Thoracic aorta (tissue), 2 donors: Measurements from ENCODE around the gene LHB. TPM values are rescaled to one million over a fixed set of nuclear protein-coding genes. Genes with fewer than 3 reads are reported as not detected.

Experiments used
- ATAC-seq: fragments of 150-250 bp; one replicate; pipeline ENCODE4 v1.8.0; 2017; ENCODE audit warnings: low read depth; ENCODE audit not compliant: insufficient number of reproducible peaks, low FRiP score
- DNase-seq: peaks from one replicate; pipeline ENCODE4 v3.0.0-alpha.2; 2020; ENCODE audit warnings: low spot score
- H3K27ac ChIP-seq, 2 donors: fragments of 200-600 bp; sonication (generic); 1 replicate in 1 of 2; 2 replicates in 1 of 2; pipeline ENCODE4 v1.5.1; 2016; ENCODE audit warnings: mild to moderate bottlenecking in 2 of 2, moderate library complexity in 2 of 2
- H3K27me3 ChIP-seq: fragments of 200-600 bp; sonication (generic); replicated peaks from 2 replicates; pipeline ENCODE4 v1.6.0; 2016; ENCODE audit warnings: mild to moderate bottlenecking; ENCODE audit not compliant: insufficient read depth
- H3K36me3 ChIP-seq: fragments of 200-600 bp; sonication (generic); one replicate; pipeline ENCODE4 v1.5.1; 2016
- H3K4me1 ChIP-seq, 2 donors: fragments of 200-600 bp; sonication (generic); 1 replicate in 1 of 2; 2 replicates in 1 of 2; pipeline versions ENCODE4 v1.5.1 to v1.6.0; 2016; ENCODE audit warnings: low read depth in 2 of 2, mild to moderate bottlenecking in 1 of 2; ENCODE audit not compliant: control insufficient read depth in 1 of 2
- H3K4me3 ChIP-seq: fragments of 200-600 bp; sonication (generic); 2 replicates; pipeline ENCODE4 v1.5.1; 2016; ENCODE audit warnings: mild to moderate bottlenecking
- H3K9me3 ChIP-seq: fragments of 200-600 bp; sonication (generic); 2 replicates; pipeline ENCODE4 v1.5.1; 2016
- total RNA-seq, 2 donors: library from RNA; depleted of rRNA; stranded (reverse); fragments of >200 nt; gene quantifications; one replicate each; pipeline versions ENCODE4 v1.1.0 to v1.2.3, GENCODE V29; 2016
- TF ChIP-seq, protein P1 (sequence below): fragments of 200-600 bp; sonication (generic); IDR thresholded peaks from one replicate; pipeline ENCODE4 v1.5.1; 2019; ENCODE audit warnings: antibody characterized with exemption

The LHB gene
- total RNA-seq, 2 donors from 2014 or later, result not detected

- no peaks in the 10 kb centered on the region for H3K27me3 ChIP-seq
- TF ChIP-seq, protein P1, sequence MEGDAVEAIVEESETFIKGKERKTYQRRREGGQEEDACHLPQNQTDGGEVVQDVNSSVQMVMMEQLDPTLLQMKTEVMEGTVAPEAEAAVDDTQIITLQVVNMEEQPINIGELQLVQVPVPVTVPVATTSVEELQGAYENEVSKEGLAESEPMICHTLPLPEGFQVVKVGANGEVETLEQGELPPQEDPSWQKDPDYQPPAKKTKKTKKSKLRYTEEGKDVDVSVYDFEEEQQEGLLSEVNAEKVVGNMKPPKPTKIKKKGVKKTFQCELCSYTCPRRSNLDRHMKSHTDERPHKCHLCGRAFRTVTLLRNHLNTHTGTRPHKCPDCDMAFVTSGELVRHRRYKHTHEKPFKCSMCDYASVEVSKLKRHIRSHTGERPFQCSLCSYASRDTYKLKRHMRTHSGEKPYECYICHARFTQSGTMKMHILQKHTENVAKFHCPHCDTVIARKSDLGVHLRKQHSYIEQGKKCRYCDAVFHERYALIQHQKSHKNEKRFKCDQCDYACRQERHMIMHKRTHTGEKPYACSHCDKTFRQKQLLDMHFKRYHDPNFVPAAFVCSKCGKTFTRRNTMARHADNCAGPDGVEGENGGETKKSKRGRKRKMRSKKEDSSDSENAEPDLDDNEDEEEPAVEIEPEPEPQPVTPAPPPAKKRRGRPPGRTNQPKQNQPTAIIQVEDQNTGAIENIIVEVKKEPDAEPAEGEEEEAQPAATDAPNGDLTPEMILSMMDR, result no peak
- H3K36me3 ChIP-seq, result peaks cover 59% of the 10 kb centered on the region
- no peak overlapping the region for H3K4me3 ChIP-seq
- no peak for DNase-seq
- ATAC-seq, result no peak
- no peaks in the 10 kb centered on the region for H3K9me3 ChIP-seq
- no peak overlapping the region for H3K27ac ChIP-seq
- peaks cover 16 to 23% of the 10 kb centered on the region in 2 donors for H3K4me1 ChIP-seq
Observed at GRCh38 chr19:48982280-48982679, 34.6 kb downstream of the LHB start.

DNA sequence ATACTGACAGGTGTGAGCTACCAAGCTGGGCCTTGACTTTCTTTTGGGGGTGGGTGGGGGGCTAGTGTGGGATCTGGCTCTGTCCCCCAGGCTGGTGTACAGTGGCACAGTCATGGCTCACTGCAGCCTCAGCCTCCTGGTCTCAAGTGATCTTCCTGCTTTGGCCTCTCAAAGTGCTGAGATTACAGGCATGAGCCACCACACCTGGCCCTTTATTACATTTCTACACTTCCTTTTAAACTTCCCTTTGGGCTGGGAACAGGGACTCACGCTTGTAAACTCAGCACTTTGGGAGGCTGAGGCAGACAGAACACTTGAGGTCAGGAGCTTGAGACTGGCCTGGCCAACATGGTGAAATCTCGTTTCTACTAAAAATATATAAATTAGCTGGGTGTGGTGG lies 39.8 kb downstream of the LHB start:
- H3K9me3 ChIP-seq, result no peaks in the 10 kb centered on the region
- peak overlapping the region in 1 of 2 donors; percentile 38 for H3K27ac ChIP-seq
- DNase-seq (no peak), ATAC-seq (no peak)
- TF ChIP-seq, protein P1, result no peak
- H3K27me3 ChIP-seq, result no peaks in the 10 kb centered on the region
- no peak overlapping the region for H3K4me3 ChIP-seq
- peaks cover 45% of the 10 kb centered on the region for H3K36me3 ChIP-seq
- H3K4me1 ChIP-seq, result peaks cover 16 to 27% of the 10 kb centered on the region in 2 donors

- Histone ChIP-seq H3K4me3 (no peak overlapping the region), H3K27ac (peak overlapping the region; percentile 5 to 38), H3K4me1 (peaks cover 16 to 27% of the 10 kb centered on the region in 2 donors), H3K36me3 (peaks cover 42% of the 10 kb centered on the region), H3K9me3 (no peaks in the 10 kb centered on the region), H3K27me3 (no peaks in the 10 kb centered on the region)
- no peak for ATAC-seq
- DNase-seq, result no peak
- TF ChIP-seq, protein P1, result peak; percentile 29
Observed at GRCh38 chr19:48975947-48976847, 40.7 kb downstream of the LHB start.

DNA sequence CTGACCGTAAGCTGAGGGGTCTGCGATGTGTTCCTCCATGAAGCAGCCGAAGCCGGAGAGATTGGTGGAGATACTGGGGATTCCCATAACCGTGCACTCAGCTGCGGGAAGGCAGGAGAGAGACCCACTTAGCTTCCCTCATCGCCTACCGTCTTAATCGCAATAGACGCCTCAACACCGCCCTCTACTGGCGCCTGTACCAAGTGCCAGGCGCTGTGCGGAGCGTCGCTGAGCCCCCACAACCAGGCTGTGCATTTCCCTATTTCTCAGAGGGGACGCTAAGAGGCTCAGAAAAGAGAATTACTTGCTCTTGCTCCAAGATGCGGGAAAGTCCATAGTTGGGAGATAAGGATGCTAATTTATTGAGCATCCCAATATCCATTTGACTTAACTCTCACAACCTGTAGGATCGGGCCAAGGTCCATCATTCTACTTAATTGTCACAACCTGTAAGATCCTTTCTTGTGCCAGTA lies 45.9 kb downstream of the LHB start:
- ATAC-seq (no peak), DNase-seq (no peak)
- peaks cover 12 to 33% of the 10 kb centered on the region in 2 donors for H3K4me1 ChIP-seq
- no peaks in the 10 kb centered on the region for H3K9me3 ChIP-seq
- TF ChIP-seq, protein P1, result peak; percentile 91
- no peak overlapping the region for H3K4me3 ChIP-seq
- H3K36me3 ChIP-seq, result peaks cover 55% of the 10 kb centered on the region
- H3K27ac ChIP-seq, result peak overlapping the region in 1 of 2 donors; percentile 58
- H3K27me3 ChIP-seq, result no peaks in the 10 kb centered on the region

- Histone ChIP-seq H3K27me3 (no peaks in the 10 kb centered on the region), H3K4me3 (no peak overlapping the region), H3K4me1 (peaks cover 12 to 33% of the 10 kb centered on the region in 2 donors), H3K9me3 (no peaks in the 10 kb centered on the region), H3K27ac (peak overlapping the region in 1 of 2 donors; percentile 58), H3K36me3 (peaks cover 55% of the 10 kb centered on the region)
- DNase-seq (no peak), ATAC-seq (no peak)
- TF ChIP-seq, protein P1, result no peak
Observed at GRCh38 chr19:48970139-48970766, 46.6 kb downstream of the LHB start.
